ENCODE measurements around the gene WRNIP1. TPM values are rescaled to one million over a fixed set of nuclear protein-coding genes. Genes with fewer than 3 reads are reported as not detected.

WRNIP1 gene
- total and polyA plus RNA-seq, 2 of the 8 experiments (the other 6 are each of a cell fraction or from before 2014, with no cell fraction given): 38.2 to 39.2 TPM

DNA sequence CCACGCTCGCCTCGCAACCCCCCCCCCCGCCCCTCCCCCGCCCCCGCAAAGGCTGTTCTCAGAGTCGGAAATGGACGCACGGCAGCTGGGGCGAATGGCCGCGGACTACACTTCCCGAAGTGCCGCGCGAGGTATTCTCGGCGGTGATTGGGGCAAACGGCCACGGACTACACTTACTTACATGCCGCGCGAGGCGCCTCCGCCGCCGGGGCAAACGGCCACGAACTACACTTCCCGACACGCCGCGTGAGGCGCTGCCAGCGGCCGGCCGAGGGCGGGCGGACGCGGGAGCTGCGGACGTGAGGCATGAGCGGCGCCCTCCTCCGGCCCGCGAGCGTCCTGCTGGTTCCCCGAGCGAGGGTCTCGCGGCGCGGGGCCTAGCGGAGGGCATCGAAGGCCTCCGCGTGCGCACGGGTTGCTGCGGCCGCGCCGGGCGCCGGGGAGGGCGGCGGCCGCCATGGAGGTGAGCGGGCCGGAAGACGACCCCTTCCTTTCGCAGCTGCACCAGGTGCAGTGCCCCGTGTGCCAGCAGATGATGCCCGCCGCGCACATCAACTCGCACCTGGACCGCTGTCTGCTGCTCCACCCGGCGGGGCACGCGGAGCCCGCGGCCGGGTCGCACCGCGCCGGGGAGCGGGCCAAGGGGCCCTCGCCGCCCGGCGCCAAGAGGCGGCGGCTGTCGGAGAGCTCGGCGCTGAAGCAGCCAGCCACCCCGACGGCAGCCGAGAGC lies at the start of gene WRNIP1 (continued):
- TF ChIP-seq RFX5 (IDR thresholded peaks at IDR 0.05; ENCODE audit: borderline replicate concordance, low read depth, low read length): no peak
- TF ChIP-seq KDM1A (IDR thresholded peaks at IDR 0.05; ENCODE audit: borderline replicate concordance, low read length): peak; percentile 39; the same call in 1 of the 2 replicates
- TF ChIP-seq SP2 (IDR thresholded peaks at IDR 0.05; ENCODE audit: low read length): no peak
- TF ChIP-seq EZH2 (IDR thresholded peaks at IDR 0.05; ENCODE audit: low read depth, low read length, severe bottlenecking): no peak
- no peak for TF ChIP-seq JUND (IDR thresholded peaks at IDR 0.05; ENCODE audit: low read length)
- TF ChIP-seq POU5F1 (IDR thresholded peaks at IDR 0.05; ENCODE audit: low read depth, low read length): no peak
- TF ChIP-seq BACH1 (IDR thresholded peaks at IDR 0.05; ENCODE audit: low read length): peak; percentile 97
- TF ChIP-seq SRF (IDR thresholded peaks at IDR 0.05; ENCODE audit: low read depth, low read length): no peak
- peak; percentile 72; the same call in 1 of the 2 replicates for TF ChIP-seq SUZ12 (IDR thresholded peaks at IDR 0.05; ENCODE audit: low read length)
- TF ChIP-seq POLR2AphosphoS5 (IDR thresholded peaks at IDR 0.05; ENCODE audit: low read depth, low read length): peak; percentile 26; the same call in 1 of the 2 replicates
- peak in 1 of 2 experiments; percentile 58; a peak in 1 of 3 replicates for TF ChIP-seq EP300 (IDR thresholded peaks at IDR 0.05; ENCODE audit: borderline replicate concordance in 1 of 2, low read depth in 2 of 2, low read length in 2 of 2)
- TF ChIP-seq FOSL1 (IDR thresholded peaks at IDR 0.05; ENCODE audit: insufficient read depth, low read depth, low read length): peak; percentile 59; the same call in 1 of the 2 replicates
- peak; percentile 89 to 98 for TF ChIP-seq HDAC2 (IDR thresholded peaks at IDR 0.05; ENCODE audit: borderline replicate concordance in 1 of 2, low read depth in 2 of 2, low read length in 2 of 2)
- TF ChIP-seq NRF1 (IDR thresholded peaks at IDR 0.05; ENCODE audit: low read depth, low read length): no peak
- TF ChIP-seq, protein P1, sequence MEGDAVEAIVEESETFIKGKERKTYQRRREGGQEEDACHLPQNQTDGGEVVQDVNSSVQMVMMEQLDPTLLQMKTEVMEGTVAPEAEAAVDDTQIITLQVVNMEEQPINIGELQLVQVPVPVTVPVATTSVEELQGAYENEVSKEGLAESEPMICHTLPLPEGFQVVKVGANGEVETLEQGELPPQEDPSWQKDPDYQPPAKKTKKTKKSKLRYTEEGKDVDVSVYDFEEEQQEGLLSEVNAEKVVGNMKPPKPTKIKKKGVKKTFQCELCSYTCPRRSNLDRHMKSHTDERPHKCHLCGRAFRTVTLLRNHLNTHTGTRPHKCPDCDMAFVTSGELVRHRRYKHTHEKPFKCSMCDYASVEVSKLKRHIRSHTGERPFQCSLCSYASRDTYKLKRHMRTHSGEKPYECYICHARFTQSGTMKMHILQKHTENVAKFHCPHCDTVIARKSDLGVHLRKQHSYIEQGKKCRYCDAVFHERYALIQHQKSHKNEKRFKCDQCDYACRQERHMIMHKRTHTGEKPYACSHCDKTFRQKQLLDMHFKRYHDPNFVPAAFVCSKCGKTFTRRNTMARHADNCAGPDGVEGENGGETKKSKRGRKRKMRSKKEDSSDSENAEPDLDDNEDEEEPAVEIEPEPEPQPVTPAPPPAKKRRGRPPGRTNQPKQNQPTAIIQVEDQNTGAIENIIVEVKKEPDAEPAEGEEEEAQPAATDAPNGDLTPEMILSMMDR (IDR thresholded peaks at IDR 0.05; ENCODE audit: control extremely low read depth in 1 of 3, insufficient read depth in 1 of 3, low read depth in 1 of 3, low read length in 3 of 3): peak; percentile 65 to 70 (median 66)
- TF ChIP-seq RNF2 (IDR thresholded peaks at IDR 0.05; ENCODE audit: borderline replicate concordance, low read depth, low read length, missing control alignments, poor library complexity, severe bottlenecking): no peak
- no peak for TF ChIP-seq RXRA (IDR thresholded peaks at IDR 0.05; ENCODE audit: insufficient read depth, low read depth, low read length)
- TF ChIP-seq CHD1 (IDR thresholded peaks at IDR 0.05; ENCODE audit: low read depth, low read length): no peak
- TF ChIP-seq SP1 (IDR thresholded peaks at IDR 0.05; ENCODE audit: low read depth, low read length): no peak
- 0 out of 2 replicates have a peak, but pooled peaks have one; percentile 14 for TF ChIP-seq JUN (IDR thresholded peaks at IDR 0.05; ENCODE audit: low read depth, low read length)
- no peak for TF ChIP-seq CTBP2 (IDR thresholded peaks at IDR 0.05; ENCODE audit: borderline replicate concordance, insufficient read depth, insufficient read length, low read length)

Measured in H1 (cell line).